H1 (cell line): ENCODE results near the gene KDR. TPM values are rescaled to one million over a fixed set of nuclear protein-coding genes. Genes with fewer than 3 reads are reported as not detected.

ENCODE experiments used
- CTCF ChIA-PET: fragments of 300-600 bp; sonication (Branson Sonifier 250); formaldehyde crosslinking; loops from one replicate; lab custom pipeline; 2021; ENCODE audit not compliant: partially characterized antibody; lab: Charles Lee
- POLR2A ChIA-PET: fragments of 300-600 bp; sonication (Branson Sonifier 250); formaldehyde crosslinking; loops from one replicate; lab custom pipeline; 2021; ENCODE audit warnings: inconsistent platforms; ENCODE audit not compliant: partially characterized antibody; lab: Charles Lee
- DNase-seq, 2 experiments: peaks; one replicate each; pipeline versions ENCODE4 v3.0.0 to v3.0.0-alpha.2; 2010 to 2022; ENCODE audit warnings: low spot score in 2 of 2, low read depth in 1 of 2, mixed read lengths in 1 of 2
- FAIRE-seq: peaks from 2 replicates; lab custom pipeline; 2011; peaks lifted over from hg19 to GRCh38; lab: Jason Lieb, UNC
- H2AFZ ChIP-seq: 2 replicates; pipeline ENCODE4 v1.8.1; 2012; ENCODE audit warnings: low read length, inconsistent platforms
- H2AK5ac ChIP-seq: 2 replicates; pipeline ENCODE4 v1.6.1; 2013; ENCODE audit warnings: low read depth, low read length
- H2BK120ac ChIP-seq: replicated peaks from 2 replicates; pipeline ENCODE3; 2013; ENCODE audit warnings: low read depth, low read length, inconsistent platforms
- H2BK12ac ChIP-seq: 2 replicates; pipeline ENCODE4 v1.6.1; 2013; ENCODE audit warnings: low read depth, low read length
- H2BK15ac ChIP-seq: 2 replicates; pipeline ENCODE4 v1.6.1; 2013; ENCODE audit warnings: low read length
- H2BK20ac ChIP-seq: 2 replicates; pipeline ENCODE4 v1.6.1; 2013; ENCODE audit warnings: low read length
- H2BK5ac ChIP-seq: 2 replicates; pipeline ENCODE4 v1.6.1; 2013; ENCODE audit warnings: low read depth, low read length
- H3K14ac ChIP-seq: 2 replicates; pipeline ENCODE4 v1.6.1; 2013; ENCODE audit warnings: inconsistent platforms; ENCODE audit not compliant: insufficient read length
- H3K18ac ChIP-seq: 2 replicates; pipeline ENCODE4 v1.6.1; 2013; ENCODE audit warnings: low read length; ENCODE audit errors: extremely low read depth
- H3K23ac ChIP-seq: 2 replicates; pipeline ENCODE4 v1.6.1; 2013; ENCODE audit warnings: inconsistent platforms; ENCODE audit not compliant: insufficient read length
- H3K23me2 ChIP-seq: 2 replicates; pipeline ENCODE4 v1.6.1; 2013; ENCODE audit warnings: low read depth, low read length
- H3K27ac ChIP-seq: 2 replicates; pipeline ENCODE4 v1.6.1; 2011; ENCODE audit warnings: low read depth, low read length, inconsistent platforms
- H3K27me3 ChIP-seq, 4 experiments: replicated peaks in 1 of 4; 1 replicate in 1 of 4; 2 replicates in 3 of 4; pipeline versions ENCODE4 v1.6.1 to v1.8.1; 2011 to 2013; ENCODE audit warnings: low read length in 3 of 4, mild to moderate bottlenecking in 3 of 4, inconsistent platforms in 2 of 4, mixed read lengths in 2 of 4, moderate library complexity in 1 of 4; ENCODE audit not compliant: control insufficient read depth in 3 of 4, insufficient read depth in 3 of 4; ENCODE audit errors: extremely low read depth in 1 of 4
- H3K36me3 ChIP-seq, 4 experiments: 2 replicates each; pipeline versions ENCODE4 v1.6.1 to v1.8.1; 2011 to 2013; ENCODE audit warnings: mild to moderate bottlenecking in 4 of 4, low read length in 3 of 4, moderate library complexity in 2 of 4, control low read depth in 1 of 4, inconsistent platforms in 1 of 4; ENCODE audit not compliant: insufficient read depth in 4 of 4, control insufficient read depth in 2 of 4
- H3K4ac ChIP-seq: replicated peaks from 2 replicates; pipeline ENCODE3; 2013; ENCODE audit warnings: low read length, low read depth, mixed read lengths, inconsistent platforms; ENCODE audit not compliant: insufficient read length
- H3K4me1 ChIP-seq, 4 experiments: replicated peaks in 1 of 4; 1 replicate in 1 of 4; 2 replicates in 3 of 4; pipeline versions ENCODE4 v1.6.1 to v1.8.1; 2011 to 2013; ENCODE audit warnings: low read length in 3 of 4, inconsistent platforms in 2 of 4, mixed read lengths in 1 of 4; ENCODE audit not compliant: insufficient read depth in 4 of 4, control insufficient read depth in 3 of 4
- H3K4me2 ChIP-seq, 2 experiments: 2 replicates each; pipeline versions ENCODE4 v1.6.1 to v1.8.1; 2011 to 2013; ENCODE audit warnings: low read depth in 2 of 2, low read length in 2 of 2, control low read depth in 1 of 2, inconsistent platforms in 1 of 2, mild to moderate bottlenecking in 1 of 2; ENCODE audit not compliant: insufficient read depth in 1 of 2
- H3K4me3 ChIP-seq, 4 experiments: fragments of 200-600, 300-600 bp in 1 of 4; sonication (generic), shearing (Covaris generic), sonication (Bioruptor Twin) in 1 of 4; 2 replicates each; pipeline versions ENCODE4 v1.5.1 to v1.8.1; 2011 to 2016; ENCODE audit warnings: low read length in 4 of 4, low read depth in 3 of 4, control low read depth in 2 of 4, inconsistent platforms in 2 of 4, mild to moderate bottlenecking in 2 of 4, mixed read lengths in 1 of 4, moderate library complexity in 1 of 4; ENCODE audit not compliant: insufficient read depth in 2 of 4; ENCODE audit errors: extremely low read depth in 1 of 4
- H3K56ac ChIP-seq: replicated peaks from 2 replicates; pipeline ENCODE3; 2013; ENCODE audit warnings: low read depth, mild to moderate bottlenecking, mixed read lengths, low read length, inconsistent platforms; ENCODE audit not compliant: insufficient read length
- H3K79me1 ChIP-seq: 2 replicates; pipeline ENCODE4 v1.6.1; 2013; ENCODE audit warnings: low read depth, low read length, control low read depth
- H3K79me2 ChIP-seq, 2 experiments: 2 replicates each; pipeline versions ENCODE4 v1.6.1 to v1.8.1; 2012 to 2013; ENCODE audit warnings: low read length in 2 of 2, mild to moderate bottlenecking in 2 of 2, inconsistent platforms in 1 of 2; ENCODE audit not compliant: insufficient read depth in 2 of 2, control insufficient read depth in 1 of 2
- H3K9ac ChIP-seq, 4 experiments: replicated peaks in 1 of 4; 1 replicate in 1 of 4; 2 replicates in 3 of 4; pipeline versions ENCODE4 v1.6.1 to v1.8.1; 2011 to 2013; ENCODE audit warnings: low read depth in 3 of 4, low read length in 3 of 4, control low read depth in 2 of 4, mild to moderate bottlenecking in 2 of 4, moderate library complexity in 2 of 4, inconsistent platforms in 1 of 4; ENCODE audit errors: extremely low read depth in 1 of 4
- H3K9me3 ChIP-seq, 2 experiments: 2 replicates each; pipeline versions ENCODE4 v1.6.1 to v1.8.1; 2012 to 2013; ENCODE audit warnings: mild to moderate bottlenecking in 2 of 2, moderate library complexity in 2 of 2, control low read depth in 1 of 2, inconsistent platforms in 1 of 2, low read depth in 1 of 2, low read length in 1 of 2, mixed read lengths in 1 of 2; ENCODE audit not compliant: insufficient read depth in 2 of 2
- H4K20me1 ChIP-seq, 2 experiments: replicated peaks in 1 of 2; 2 replicates each; pipeline versions ENCODE3 to v1.8.1; 2011 to 2013; ENCODE audit warnings: inconsistent platforms in 2 of 2, low read length in 2 of 2, mild to moderate bottlenecking in 1 of 2; ENCODE audit not compliant: insufficient read depth in 2 of 2, control insufficient read depth in 1 of 2
- H4K5ac ChIP-seq: 2 replicates; pipeline ENCODE4 v1.6.1; 2013; ENCODE audit warnings: low read length, low read depth, mixed read lengths, inconsistent platforms; ENCODE audit not compliant: insufficient read length
- H4K8ac ChIP-seq: 2 replicates; pipeline ENCODE4 v1.8.0; 2013; ENCODE audit warnings: mild to moderate bottlenecking, moderate library complexity, low read length, inconsistent platforms; ENCODE audit not compliant: insufficient read depth; ENCODE audit errors: extremely low read depth
- H4K91ac ChIP-seq: replicated peaks from 2 replicates; pipeline ENCODE3; 2013; ENCODE audit warnings: low read length, mixed read lengths, inconsistent platforms; ENCODE audit not compliant: insufficient read length
- CTBP2 ChIP-seq: IDR thresholded peaks from 2 replicates; pipeline ENCODE4 v1.7.0; 2011; ENCODE audit warnings: borderline replicate concordance, mild to moderate bottlenecking, moderate library complexity, mixed read lengths, low read length; ENCODE audit not compliant: insufficient read depth, insufficient read length
- CTCF ChIP-seq, 3 experiments: IDR thresholded peaks; 1 replicate in 2 of 3; 2 replicates in 1 of 3; pipeline versions ENCODE4 v1.5.1 to v1.6.1; 2011; ENCODE audit warnings: low read length in 3 of 3, mild to moderate bottlenecking in 3 of 3, inconsistent platforms in 2 of 3, low read depth in 1 of 3, moderate library complexity in 1 of 3; ENCODE audit not compliant: insufficient read depth in 1 of 3; ENCODE audit errors: control extremely low read depth in 1 of 3
- POU5F1 ChIP-seq: IDR thresholded peaks from 2 replicates; pipeline ENCODE4 v1.6.1; 2011; ENCODE audit warnings: low read depth, mild to moderate bottlenecking, low read length, moderate library complexity
- SAP30 ChIP-seq: fragments of 300-600 bp; sonication (generic); IDR thresholded peaks from 2 replicates; pipeline ENCODE4 v1.7.1; 2012; ENCODE audit warnings: low read length, moderate library complexity, mild to moderate bottlenecking, inconsistent platforms; ENCODE audit not compliant: insufficient read depth, insufficient replicate concordance
- WGBS, 2 experiments: shearing (Covaris generic) in 1 of 2; methylation state at CpG; one replicate each; pipeline versions ENCODE4 v1.1.6 to v1.1.7; 2013 to 2015; ENCODE audit warnings: low lambda C conversion rate in 2 of 2, mixed read lengths in 2 of 2, inconsistent platforms in 1 of 2, low coverage in 1 of 2, missing lambda C conversion rate in 1 of 2; ENCODE audit not compliant: insufficient replicate concordance in 2 of 2, insufficient coverage in 1 of 2, insufficient read length in 1 of 2; ENCODE audit errors: extremely low coverage in 1 of 2, missing lambda C conversion rate in 1 of 2; 5-methylcytosine and 5-hydroxymethylcytosine counted together
- polyA plus RNA-seq, 7 experiments: library from polyadenylated mRNA; depleted of rRNA in 3 of 7; stranded (reverse) in 5 of 7; unstranded in 2 of 7; fragments of >200 nt in 5 of 7; fragments of 200-250 nt in 2 of 7; gene quantifications; 1 replicate in 5 of 7; 2 replicates in 1 of 7; 4 replicates in 1 of 7; pipeline versions ENCODE4 v1.2.1 to v1.2.3, GENCODE V29; 2011 to 2013; ENCODE audit warnings: missing spikeins in 2 of 7, mixed read lengths in 2 of 7
- total RNA-seq: library from RNA; stranded (reverse); fragmentation: NEBNext Ultra II Directional; extraction: Animal tissue kit (Norgen Biotek cat#: 25700); gene quantifications from 2 replicates; pipeline ENCODE4 v1.2.1, GENCODE V29; 2021

Gene KDR
- total and polyA plus RNA-seq, 2 of the 8 experiments (the other 6 are each of a cell fraction or from before 2014, with no cell fraction given), result 69.3 to 106 TPM

DNA sequence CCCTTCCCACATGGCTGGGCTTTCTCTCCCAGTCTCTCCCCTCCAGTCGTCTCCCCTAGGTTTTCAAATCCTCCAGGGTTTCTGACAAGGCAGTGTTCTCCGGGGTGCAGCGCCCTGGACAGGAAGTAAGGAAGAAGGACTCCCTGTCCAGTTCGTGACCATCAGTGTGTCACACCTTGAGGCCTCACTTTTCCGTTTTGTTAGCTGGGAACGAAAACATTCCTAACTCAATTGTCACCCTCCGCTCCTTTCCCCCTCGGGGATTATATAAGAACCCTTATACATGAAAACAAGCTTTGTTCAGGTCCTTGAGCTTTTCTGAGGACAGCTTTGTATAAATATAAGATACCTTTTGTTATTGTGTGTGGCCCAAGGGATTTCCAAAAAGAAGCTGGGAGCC lies 92.1 kb downstream of the KDR start:
- no peak overlapping the region for H3K4ac ChIP-seq
- no peak overlapping the region for H3K4me3 ChIP-seq
- no peaks in the 10 kb centered on the region for H3K79me2 ChIP-seq
- no peaks in the 10 kb centered on the region; a peak in 1 of 8 replicates for H3K36me3 ChIP-seq
- no peak overlapping the region for H2BK5ac ChIP-seq
- H2AFZ ChIP-seq, result peak overlapping the region; percentile 50; the same call in 1 of the 2 replicates
- 84% methylated on average over 8 of the region's 8 CpGs; no CpG with 5 or more reads in 1 of the 2 experiments for WGBS, 2 experiments
- H3K27ac ChIP-seq, result no peak overlapping the region
- no peak overlapping the region for H2BK120ac ChIP-seq
- peaks cover 0 to 5% (median 2%) of the 10 kb centered on the region in 4 experiments; a peak in 5 of 7 replicates for H3K4me1 ChIP-seq
- H3K23me2 ChIP-seq, result no peaks in the 10 kb centered on the region
- no peak overlapping the region for H3K56ac ChIP-seq
- H3K9ac ChIP-seq, result no peak overlapping the region
- DNase-seq (no peak), FAIRE-seq (no peak)
- ChIA-PET CTCF (interaction anchor here (0.9 kb wide), 2 partner anchors 24 to 34 kb away, joined by 3 to 4 read pairs; no protein-coding TSS in a partner anchor), POLR2A (interaction anchor here (0.8 kb wide), 1 partner anchor 18 kb away, joined by 5 read pairs; no protein-coding TSS in a partner anchor)
- H2BK20ac ChIP-seq, result no peak overlapping the region
- H3K4me2 ChIP-seq, result no peak overlapping the region
- H4K5ac ChIP-seq, result no peak overlapping the region
- no peak overlapping the region for H3K23ac ChIP-seq
- H4K91ac ChIP-seq, result no peak overlapping the region
- no peak overlapping the region for H3K18ac ChIP-seq
- no peaks in the 10 kb centered on the region for H3K9me3 ChIP-seq
- H2BK12ac ChIP-seq, result no peak overlapping the region
- no peak overlapping the region for H4K8ac ChIP-seq
- H2AK5ac ChIP-seq, result no peak overlapping the region
- H2BK15ac ChIP-seq, result no peak overlapping the region
- H3K27me3 ChIP-seq, result no peaks in the 10 kb centered on the region; a peak in 1 of 7 replicates
- no peaks in the 10 kb centered on the region for H3K79me1 ChIP-seq
- H4K20me1 ChIP-seq, result no peaks in the 10 kb centered on the region
- H3K14ac ChIP-seq, result no peak overlapping the region
- TF ChIP-seq SAP30 (no peak), POU5F1 (no peak), CTCF (IDR thresholded peaks at IDR 0.05; ENCODE audit: control extremely low read depth in 1 of 3, insufficient read depth in 1 of 3, low read depth in 1 of 3, low read length in 3 of 3) (no peak), CTBP2 (no peak)
